GM10248 (cell line): ENCODE data around the gene ARL16.
"Not testable (repeated sequence)": the region's sequence is repeated elsewhere in the genome, so short reads cannot be mapped to it uniquely, and the experiment has no call there.

ENCODE experiments used
- CTCF ChIA-PET: fragments of 300-600 bp; sonication (Branson Sonifier 250); formaldehyde crosslinking; extraction: SDS; loops from one replicate; lab custom pipeline; 2021; ENCODE audit warnings: antibody characterized with exemption; lab: Yijun Ruan, JAX
- POLR2A ChIA-PET: fragments of 350-650 bp; sonication (Branson Sonifier 250); formaldehyde crosslinking; extraction: SDS; loops from one replicate; lab custom pipeline; 2020; ENCODE audit warnings: antibody characterized with exemption; lab: Yijun Ruan, JAX
- DNase-seq: peaks from one replicate; pipeline ENCODE4 v3.0.0; 2012; ENCODE audit errors: extremely low spot score
- TF ChIP-seq, protein P1 (sequence below): IDR thresholded peaks from 2 replicates; pipeline ENCODE4 v1.5.1; 2012; ENCODE audit warnings: mild to moderate bottlenecking, low read depth; ENCODE audit errors: extremely low read depth, missing control alignments, control extremely low read depth

The ARL16 gene

GRCh38 chr17:81683208-81683583 is 401 bp downstream of the ARL16 start:
- DNase-seq = no peak
- ChIA-PET CTCF (interaction anchor here (1.2 to 3.2 kb wide), 5 partner anchors 12 to 32 kb away, joined by 3 to 12 read pairs (median 3); partner anchors contain the start of gene MRPL12), POLR2A (interaction anchor here (0.8 to 1.0 kb wide), 4 partner anchors 20 to 186 kb away, joined by 3 read pairs; partner anchors contain the start of genes FAAP100 and MRPL12)
- TF ChIP-seq, protein P1, sequence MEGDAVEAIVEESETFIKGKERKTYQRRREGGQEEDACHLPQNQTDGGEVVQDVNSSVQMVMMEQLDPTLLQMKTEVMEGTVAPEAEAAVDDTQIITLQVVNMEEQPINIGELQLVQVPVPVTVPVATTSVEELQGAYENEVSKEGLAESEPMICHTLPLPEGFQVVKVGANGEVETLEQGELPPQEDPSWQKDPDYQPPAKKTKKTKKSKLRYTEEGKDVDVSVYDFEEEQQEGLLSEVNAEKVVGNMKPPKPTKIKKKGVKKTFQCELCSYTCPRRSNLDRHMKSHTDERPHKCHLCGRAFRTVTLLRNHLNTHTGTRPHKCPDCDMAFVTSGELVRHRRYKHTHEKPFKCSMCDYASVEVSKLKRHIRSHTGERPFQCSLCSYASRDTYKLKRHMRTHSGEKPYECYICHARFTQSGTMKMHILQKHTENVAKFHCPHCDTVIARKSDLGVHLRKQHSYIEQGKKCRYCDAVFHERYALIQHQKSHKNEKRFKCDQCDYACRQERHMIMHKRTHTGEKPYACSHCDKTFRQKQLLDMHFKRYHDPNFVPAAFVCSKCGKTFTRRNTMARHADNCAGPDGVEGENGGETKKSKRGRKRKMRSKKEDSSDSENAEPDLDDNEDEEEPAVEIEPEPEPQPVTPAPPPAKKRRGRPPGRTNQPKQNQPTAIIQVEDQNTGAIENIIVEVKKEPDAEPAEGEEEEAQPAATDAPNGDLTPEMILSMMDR = no peak

- ChIA-PET POLR2A (interaction anchor here (1.0 kb wide), 1 partner anchor 19 kb away, joined by 3 read pairs; no protein-coding TSS in a partner anchor), CTCF (interaction anchor here (1.3 to 3.2 kb wide), 4 partner anchors 12 to 32 kb away, joined by 3 to 12 read pairs (median 4); partner anchors contain the start of gene MRPL12)
- no peak for DNase-seq
- TF ChIP-seq, protein P1 = no peak
Measured at GRCh38 chr17:81682565-81683207, 911 bp downstream of the ARL16 start.

DNA sequence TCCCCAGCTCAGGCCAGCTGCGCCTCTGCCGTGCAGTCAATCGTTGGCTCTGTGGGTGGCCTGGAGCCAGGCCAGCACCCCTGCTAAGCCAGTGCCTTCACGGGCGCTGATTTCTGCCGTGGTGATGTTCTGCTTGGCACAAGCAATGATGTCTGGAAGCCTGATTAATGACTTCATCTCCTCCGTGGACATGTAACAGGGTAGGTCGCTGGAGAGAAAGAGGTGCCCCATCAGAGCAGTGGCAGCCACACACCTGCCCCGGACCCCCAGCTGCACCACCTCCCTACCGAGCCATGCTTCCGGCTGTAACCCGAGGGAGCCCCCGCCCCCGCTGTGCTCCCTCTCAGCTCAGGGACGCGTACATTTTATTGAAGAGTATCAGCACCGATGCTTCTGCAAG is 1.9 kb downstream of the ARL16 start:
- TF ChIP-seq, protein P1 = no peak
- DNase-seq = no peak
- ChIA-PET CTCF (interaction anchor here (1.3 kb wide), 1 partner anchor 31 kb away, joined by 3 read pairs; no protein-coding TSS in a partner anchor), POLR2A (interaction anchor here (1.0 kb wide), 1 partner anchor 20 kb away, joined by 3 read pairs; no protein-coding TSS in a partner anchor)

DNA sequence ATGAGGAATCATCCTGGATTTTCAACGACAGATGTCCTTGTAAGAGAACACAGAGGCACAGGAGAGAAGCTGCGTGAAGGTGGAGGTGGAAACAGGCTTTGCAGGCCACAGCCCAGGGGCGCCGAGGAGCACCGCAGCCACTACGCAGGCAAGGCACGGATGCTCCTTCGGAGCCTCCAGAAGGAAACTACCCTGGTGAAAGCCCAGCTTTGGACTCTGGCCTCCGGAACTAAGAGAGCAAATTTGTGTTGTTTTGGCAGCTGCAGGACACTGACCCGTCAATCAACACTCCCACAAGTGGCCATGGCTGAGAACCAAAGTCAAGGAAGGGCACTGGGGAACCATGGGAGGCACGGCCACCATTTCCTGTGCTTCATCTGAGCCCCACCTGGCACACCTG is 3.4 kb downstream of the ARL16 start:
- CTCF ChIA-PET = interaction anchor here (0.9 kb wide), 1 partner anchor 10 kb away, joined by 3 read pairs; no protein-coding TSS in a partner anchor
- POLR2A ChIA-PET = no interaction called here

GRCh38 chr17:81676906-81677305 is 6.7 kb downstream of the ARL16 start:
- ChIA-PET POLR2A (no interaction called here), CTCF (interaction anchor here (1.0 to 3.1 kb wide), 5 partner anchors 10 to 58 kb away, joined by 3 to 16 read pairs (median 3); partner anchors contain the start of genes CCDC137 and OXLD1)
- DNase-seq = no peak
- TF ChIP-seq, protein P1 = no peak

More for the DNA sequence above, 3.4 kb downstream of the ARL16 start:
- TF ChIP-seq, protein P1 = no peak
- no peak for DNase-seq

DNA sequence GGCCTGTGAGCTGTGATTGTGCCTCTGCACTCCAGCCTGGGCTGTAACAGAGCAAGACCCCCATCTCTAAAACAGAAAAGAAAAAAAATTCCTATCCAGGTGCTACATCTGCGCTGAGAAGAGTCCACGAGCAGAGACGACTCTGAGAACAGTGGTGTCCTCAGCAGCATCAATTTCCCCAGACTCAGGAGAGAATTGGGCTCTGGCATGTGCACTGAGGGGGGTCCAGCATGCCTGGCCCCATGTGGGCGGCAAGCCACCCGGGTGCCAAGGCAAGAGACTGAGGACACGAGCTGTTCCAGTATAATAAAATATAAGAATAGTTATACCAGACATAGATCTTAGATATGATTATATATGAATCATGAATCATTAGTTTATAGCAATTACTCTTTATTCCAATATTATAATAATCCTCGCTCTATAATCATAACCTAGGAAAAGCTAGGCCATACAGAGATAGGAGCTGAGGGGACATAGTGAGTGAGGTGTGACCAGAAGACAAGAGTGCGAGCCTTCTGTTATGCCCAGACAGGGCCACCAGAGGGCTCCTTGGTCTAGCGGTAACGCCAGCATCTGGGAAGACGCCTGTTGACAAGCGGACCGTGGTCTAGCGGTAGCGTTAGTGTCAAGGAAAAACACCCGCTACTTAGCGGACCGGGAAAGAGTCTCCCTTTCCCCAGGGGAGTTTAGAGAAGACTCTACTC is 7.9 kb downstream of the ARL16 start:
- TF ChIP-seq, protein P1 = peak; percentile 58
- DNase-seq, POLR2A ChIA-PET: not testable (repeated sequence)
- CTCF ChIA-PET = interaction anchor here (0.7 to 3.1 kb wide), 8 partner anchors 8 to 211 kb away, joined by 3 to 16 read pairs (median 3); partner anchors contain the start of genes ARL16, CCDC137, HGS and OXLD1
